Measurements from ENCODE around the gene IFI27L2.

Gene IFI27L2

DNA sequence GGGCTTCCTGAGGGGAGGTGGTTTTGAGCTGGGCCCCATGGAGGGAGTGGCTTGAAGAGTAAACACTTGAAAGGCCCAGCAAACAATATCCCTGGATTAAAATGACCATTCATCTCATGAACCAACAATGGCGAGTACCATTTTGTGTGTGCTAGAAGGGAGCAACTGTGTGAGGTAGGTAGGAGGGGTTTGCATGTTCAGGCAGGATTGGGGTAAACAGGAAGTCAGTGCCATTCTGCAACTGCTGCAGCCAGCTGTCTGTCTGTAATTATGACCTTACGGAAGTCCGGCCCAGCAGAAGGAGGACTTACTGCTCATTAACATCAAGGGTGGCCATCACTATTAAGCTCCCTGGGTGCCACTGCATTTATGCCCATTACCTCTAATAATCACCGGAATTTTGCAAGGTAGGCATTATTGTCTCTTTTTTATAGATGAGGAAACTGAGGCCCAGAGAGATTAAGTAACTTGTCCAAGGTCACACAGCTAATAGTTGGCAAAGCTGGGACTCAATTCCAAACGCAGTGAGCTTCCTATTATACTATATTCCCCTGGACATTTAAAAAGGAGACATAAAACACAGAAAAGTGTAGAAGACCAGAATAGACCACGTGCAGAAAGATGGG, 16.6 kb upstream of the IFI27L2 start:
- Histone ChIP-seq H3K27ac (ENCODE audit: low read depth, low read length) (no peak overlapping the region), H3K4me3 (ENCODE audit: low read depth in 1 of 2, low read length in 2 of 2) (no peak overlapping the region), H3K9ac (ENCODE audit: low read length) (no peak overlapping the region), H3K27me3 (ENCODE audit: control insufficient read depth in 1 of 2, insufficient read depth in 2 of 2, low read length in 2 of 2) (no peaks in the 10 kb centered on the region), H3K9me3 (ENCODE audit: low read length) (no peaks in the 10 kb centered on the region), H3K36me3 (ENCODE audit: insufficient read depth, low read length) (no peaks in the 10 kb centered on the region), H3K4me1 (ENCODE audit: insufficient read depth, low read length) (no peaks in the 10 kb centered on the region)

DNA sequence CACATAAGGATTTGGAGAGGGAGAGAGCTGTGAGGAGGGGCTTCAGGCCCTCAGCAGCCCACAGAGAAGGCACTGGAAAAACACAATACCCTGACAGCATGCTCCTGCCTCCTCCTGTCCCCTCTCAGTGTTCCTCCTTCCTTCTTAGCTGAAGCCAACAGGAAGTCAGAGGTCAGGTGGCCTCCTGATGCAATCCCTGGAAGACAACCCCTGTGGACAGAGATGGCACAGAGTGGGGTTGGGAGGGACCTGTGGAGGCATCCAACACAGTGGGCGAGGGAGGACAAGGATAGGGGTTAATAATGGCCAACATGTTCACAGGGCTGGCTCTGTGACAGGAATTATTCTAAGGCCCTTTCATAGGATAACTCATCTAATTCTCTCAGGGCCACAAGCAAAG, 15.4 kb upstream of the IFI27L2 start:
- no peak overlapping the region for H3K4me3 ChIP-seq (ENCODE audit: low read depth in 1 of 2, low read length in 2 of 2)
- no peak overlapping the region for H3K9ac ChIP-seq (ENCODE audit: low read length)
- H3K27ac ChIP-seq (ENCODE audit: low read depth, low read length), result no peak overlapping the region
- H3K27me3 ChIP-seq (ENCODE audit: control insufficient read depth in 1 of 2, insufficient read depth in 2 of 2, low read length in 2 of 2), result no peaks in the 10 kb centered on the region
- H3K36me3 ChIP-seq (ENCODE audit: insufficient read depth, low read length), result no peaks in the 10 kb centered on the region
- H3K9me3 ChIP-seq (ENCODE audit: low read length), result no peaks in the 10 kb centered on the region
- no peaks in the 10 kb centered on the region for H3K4me1 ChIP-seq (ENCODE audit: insufficient read depth, low read length)

DNA sequence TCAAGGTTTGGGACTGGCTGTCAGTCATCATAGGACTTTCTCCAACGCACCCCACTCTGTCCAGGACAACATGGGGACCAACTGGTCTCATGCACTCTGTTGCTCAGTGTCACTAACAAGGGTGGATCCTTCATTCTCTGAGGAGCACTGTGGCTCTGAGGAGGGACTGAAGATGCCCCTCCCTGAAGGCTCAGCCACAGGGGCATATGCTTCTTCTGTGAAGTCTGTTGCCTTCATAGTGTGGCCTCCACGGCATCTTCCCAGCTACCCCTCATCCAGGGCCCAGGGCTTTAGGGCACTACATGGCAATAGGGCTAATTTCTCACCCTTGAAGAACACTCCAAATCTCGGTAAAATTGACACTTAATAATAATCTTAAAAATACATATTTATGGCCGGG, 14.3 kb upstream of the IFI27L2 start:
- no peak overlapping the region for H3K9ac ChIP-seq (ENCODE audit: low read length)
- no peak overlapping the region for H3K27ac ChIP-seq (ENCODE audit: low read depth, low read length)
- H3K36me3 ChIP-seq (ENCODE audit: insufficient read depth, low read length), result no peaks in the 10 kb centered on the region
- H3K27me3 ChIP-seq (ENCODE audit: control insufficient read depth in 1 of 2, insufficient read depth in 2 of 2, low read length in 2 of 2), result no peaks in the 10 kb centered on the region
- H3K4me3 ChIP-seq (ENCODE audit: low read depth in 1 of 2, low read length in 2 of 2), result no peak overlapping the region
- no peaks in the 10 kb centered on the region for H3K4me1 ChIP-seq (ENCODE audit: insufficient read depth, low read length)
- no peaks in the 10 kb centered on the region for H3K9me3 ChIP-seq (ENCODE audit: low read length)

DNA sequence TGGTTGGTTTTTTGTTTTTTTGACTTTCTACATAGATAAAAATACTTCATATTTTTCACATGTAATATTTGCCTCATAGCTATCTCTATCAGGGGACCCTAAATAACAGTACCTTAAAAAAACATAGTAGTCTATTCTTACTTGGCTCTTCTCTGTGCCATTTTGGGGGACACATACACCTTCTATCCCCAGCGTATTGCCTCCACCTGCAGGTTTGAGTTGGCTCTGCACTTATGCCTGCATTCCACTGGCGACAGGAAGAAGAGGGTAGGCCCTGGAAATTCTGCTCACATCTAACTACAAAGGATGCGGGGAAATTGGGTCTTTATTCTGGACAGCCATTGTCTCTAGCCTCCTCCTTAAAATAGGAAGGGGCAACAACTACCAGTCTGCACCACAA, 13.8 kb upstream of the IFI27L2 start:
- H3K4me1 ChIP-seq (ENCODE audit: insufficient read depth, low read length), result no peaks in the 10 kb centered on the region
- no peak overlapping the region for H3K9ac ChIP-seq (ENCODE audit: low read length)
- no peak overlapping the region for H3K27ac ChIP-seq (ENCODE audit: low read depth, low read length)
- H3K27me3 ChIP-seq (ENCODE audit: control insufficient read depth in 1 of 2, insufficient read depth in 2 of 2, low read length in 2 of 2), result no peaks in the 10 kb centered on the region
- no peak overlapping the region for H3K4me3 ChIP-seq (ENCODE audit: low read depth in 1 of 2, low read length in 2 of 2)
- H3K36me3 ChIP-seq (ENCODE audit: insufficient read depth, low read length), result no peaks in the 10 kb centered on the region
- H3K9me3 ChIP-seq (ENCODE audit: low read length), result no peaks in the 10 kb centered on the region

- no peak overlapping the region for H3K4me3 ChIP-seq (ENCODE audit: low read depth in 1 of 2, low read length in 2 of 2)
Observed at GRCh38 chr14:94142836-94143235, 13.4 kb upstream of the IFI27L2 start.

GRCh38 chr14:94142247-94142646, 12.8 kb upstream of the IFI27L2 start:
- Histone ChIP-seq H3K36me3 (ENCODE audit: insufficient read depth, low read length) (no peaks in the 10 kb centered on the region), H3K9me3 (ENCODE audit: low read length) (no peaks in the 10 kb centered on the region), H3K4me1 (ENCODE audit: insufficient read depth, low read length) (no peaks in the 10 kb centered on the region), H3K27ac (ENCODE audit: low read depth, low read length) (no peak overlapping the region), H3K27me3 (ENCODE audit: control insufficient read depth in 1 of 2, insufficient read depth in 2 of 2, low read length in 2 of 2) (no peaks in the 10 kb centered on the region), H3K9ac (ENCODE audit: low read length) (no peak overlapping the region), H3K4me3 (ENCODE audit: low read depth in 1 of 2, low read length in 2 of 2) (no peak overlapping the region)

More at GRCh38 chr14:94142836-94143235, 13.4 kb upstream of the IFI27L2 start:
- Histone ChIP-seq H3K4me1 (ENCODE audit: insufficient read depth, low read length) (no peaks in the 10 kb centered on the region), H3K9me3 (ENCODE audit: low read length) (no peaks in the 10 kb centered on the region), H3K27ac (ENCODE audit: low read depth, low read length) (no peak overlapping the region), H3K36me3 (ENCODE audit: insufficient read depth, low read length) (no peaks in the 10 kb centered on the region), H3K9ac (ENCODE audit: low read length) (no peak overlapping the region), H3K27me3 (ENCODE audit: control insufficient read depth in 1 of 2, insufficient read depth in 2 of 2, low read length in 2 of 2) (no peaks in the 10 kb centered on the region)

- Histone ChIP-seq H3K4me1 (ENCODE audit: insufficient read depth, low read length) (no peaks in the 10 kb centered on the region), H3K9ac (ENCODE audit: low read length) (no peak overlapping the region), H3K4me3 (ENCODE audit: low read depth in 1 of 2, low read length in 2 of 2) (no peak overlapping the region), H3K27me3 (ENCODE audit: control insufficient read depth in 1 of 2, insufficient read depth in 2 of 2, low read length in 2 of 2) (no peaks in the 10 kb centered on the region), H3K36me3 (ENCODE audit: insufficient read depth, low read length) (no peaks in the 10 kb centered on the region), H3K27ac (ENCODE audit: low read depth, low read length) (no peak overlapping the region), H3K9me3 (ENCODE audit: low read length) (no peaks in the 10 kb centered on the region)
Observed at GRCh38 chr14:94139421-94139820, 10.0 kb upstream of the IFI27L2 start.

DNA sequence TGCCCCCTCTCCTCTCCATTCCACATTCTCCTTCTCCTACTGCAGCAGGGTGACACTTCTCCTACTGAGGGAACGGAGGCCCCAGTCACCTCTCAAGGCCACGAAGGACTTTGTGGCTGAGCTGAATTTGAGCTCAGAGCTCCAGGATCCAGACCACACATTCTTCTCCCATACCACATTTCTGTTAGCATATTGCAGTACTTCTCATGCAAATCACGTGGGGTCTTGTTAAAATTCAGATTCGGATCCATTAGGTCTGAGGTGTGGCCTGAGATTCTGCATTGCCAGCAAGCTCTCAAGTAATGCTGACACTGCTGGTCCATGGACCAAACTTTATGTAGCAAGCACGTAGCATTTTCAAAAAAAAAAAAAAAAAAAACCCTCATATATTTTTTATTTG, 9.6 kb upstream of the IFI27L2 start:
- Histone ChIP-seq H3K27me3 (ENCODE audit: control insufficient read depth in 1 of 2, insufficient read depth in 2 of 2, low read length in 2 of 2) (no peaks in the 10 kb centered on the region), H3K27ac (ENCODE audit: low read depth, low read length) (no peak overlapping the region), H3K36me3 (ENCODE audit: insufficient read depth, low read length) (no peaks in the 10 kb centered on the region), H3K4me3 (ENCODE audit: low read depth in 1 of 2, low read length in 2 of 2) (no peak overlapping the region), H3K4me1 (ENCODE audit: insufficient read depth, low read length) (no peaks in the 10 kb centered on the region), H3K9me3 (ENCODE audit: low read length) (no peaks in the 10 kb centered on the region), H3K9ac (ENCODE audit: low read length) (no peak overlapping the region)

GRCh38 chr14:94138251-94138650, 8.8 kb upstream of the IFI27L2 start:
- no peaks in the 10 kb centered on the region for H3K4me1 ChIP-seq (ENCODE audit: insufficient read depth, low read length)
- no peak overlapping the region for H3K27ac ChIP-seq (ENCODE audit: low read depth, low read length)

DNA sequence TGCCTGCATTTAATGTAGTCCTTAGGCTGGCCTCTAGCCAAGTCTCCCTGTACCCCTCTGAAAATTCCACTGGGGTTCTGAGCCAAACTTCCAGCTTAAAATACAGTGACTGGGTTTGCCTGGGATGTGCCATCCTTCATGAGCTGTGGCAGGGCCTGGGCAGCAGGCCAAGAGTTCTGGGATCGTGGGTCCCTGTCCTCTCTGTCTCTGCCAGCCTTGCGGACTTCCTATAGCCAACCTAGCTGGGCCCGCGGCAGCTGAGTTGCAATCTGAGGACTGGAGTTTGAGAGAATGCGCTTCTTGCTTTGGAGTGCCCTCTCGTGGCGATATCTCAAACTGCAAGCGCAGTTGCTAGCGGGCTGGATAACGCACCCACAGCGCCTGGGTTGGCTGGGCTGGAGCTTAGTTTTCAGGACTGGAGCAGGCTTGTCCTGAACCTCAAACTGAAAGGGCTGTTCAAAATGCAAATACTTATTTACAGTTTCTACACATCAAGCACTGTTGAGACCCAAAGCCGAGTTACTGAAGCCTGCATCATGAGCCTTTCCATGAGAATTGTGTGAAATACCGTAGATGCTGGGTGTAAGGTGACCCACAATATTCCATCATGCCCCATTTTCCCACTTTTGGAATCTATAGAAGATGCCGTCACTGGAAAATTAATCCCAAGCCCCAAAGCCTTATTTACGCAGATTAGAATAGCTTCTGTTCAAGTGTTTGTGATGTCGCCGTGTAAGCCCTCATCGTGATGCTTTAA, 7.3 kb upstream of the IFI27L2 start:
- no peaks in the 10 kb centered on the region for H3K9me3 ChIP-seq (ENCODE audit: low read length)

More at GRCh38 chr14:94138251-94138650, 8.8 kb upstream of the IFI27L2 start:
- no peaks in the 10 kb centered on the region for H3K9me3 ChIP-seq (ENCODE audit: low read length)
- H3K9ac ChIP-seq (ENCODE audit: low read length), result no peak overlapping the region
- H3K27me3 ChIP-seq (ENCODE audit: control insufficient read depth in 1 of 2, insufficient read depth in 2 of 2, low read length in 2 of 2), result no peaks in the 10 kb centered on the region
- H3K4me3 ChIP-seq (ENCODE audit: low read depth in 1 of 2, low read length in 2 of 2), result no peak overlapping the region
- H3K36me3 ChIP-seq (ENCODE audit: insufficient read depth, low read length), result no peaks in the 10 kb centered on the region

DNA sequence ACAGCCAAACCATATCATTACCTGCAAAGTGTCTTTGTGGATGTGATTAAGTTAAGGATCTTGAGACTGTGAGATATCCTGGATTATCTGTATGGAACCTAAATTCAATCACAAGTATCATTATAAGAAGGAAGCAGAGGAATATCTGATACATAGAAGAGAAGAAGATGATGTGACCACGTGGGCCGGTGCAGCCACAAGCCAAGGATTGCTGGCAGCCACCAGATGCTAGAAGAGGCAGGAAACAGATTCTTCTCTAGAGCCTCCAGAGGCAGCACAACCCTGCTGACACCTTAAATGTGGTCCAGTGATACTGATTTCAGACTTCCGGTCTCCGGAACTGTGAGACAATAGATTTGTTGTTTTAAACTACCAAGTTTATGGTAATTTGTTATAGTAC, 6.1 kb upstream of the IFI27L2 start:
- Histone ChIP-seq H3K9me3 (ENCODE audit: low read length) (no peaks in the 10 kb centered on the region), H3K36me3 (ENCODE audit: insufficient read depth, low read length) (no peaks in the 10 kb centered on the region), H3K4me1 (ENCODE audit: insufficient read depth, low read length) (no peaks in the 10 kb centered on the region), H3K27ac (ENCODE audit: low read depth, low read length) (no peak overlapping the region), H3K27me3 (ENCODE audit: control insufficient read depth in 1 of 2, insufficient read depth in 2 of 2, low read length in 2 of 2) (no peaks in the 10 kb centered on the region), H3K9ac (ENCODE audit: low read length) (no peak overlapping the region), H3K4me3 (ENCODE audit: low read depth in 1 of 2, low read length in 2 of 2) (no peak overlapping the region)

More for the DNA sequence above, 7.3 kb upstream of the IFI27L2 start:
- Histone ChIP-seq H3K27ac (ENCODE audit: low read depth, low read length) (no peak overlapping the region), H3K36me3 (ENCODE audit: insufficient read depth, low read length) (no peaks in the 10 kb centered on the region), H3K4me1 (ENCODE audit: insufficient read depth, low read length) (no peaks in the 10 kb centered on the region), H3K9ac (ENCODE audit: low read length) (no peak overlapping the region), H3K4me3 (ENCODE audit: low read depth in 1 of 2, low read length in 2 of 2) (no peak overlapping the region), H3K27me3 (ENCODE audit: control insufficient read depth in 1 of 2, insufficient read depth in 2 of 2, low read length in 2 of 2) (no peaks in the 10 kb centered on the region)
